Neutrophil (primary cell): ENCODE measurements around the gene CCBE1.

Experiments used
- H3K27ac ChIP-seq: fragments of 200-600 bp; sonication (generic); 2 replicates; pipeline ENCODE4 v1.5.1; 2016; ENCODE audit warnings: mild to moderate bottlenecking, moderate library complexity
- H3K27me3 ChIP-seq: fragments of 200-600 bp; sonication (generic); 2 replicates; pipeline ENCODE4 v1.6.0; 2016; ENCODE audit warnings: mild to moderate bottlenecking
- H3K36me3 ChIP-seq: fragments of 200-600 bp; sonication (generic); 2 replicates; pipeline ENCODE4 v1.5.1; 2017
- H3K4me1 ChIP-seq, 2 experiments: fragments of 200-600 bp in 1 of 2; sonication (generic) in 1 of 2; 1 replicate in 1 of 2; 2 replicates in 1 of 2; pipeline versions ENCODE4 v1.5.1 to v1.6.1; 2013 to 2016; ENCODE audit warnings: low read depth in 1 of 2, low read length in 1 of 2, mild to moderate bottlenecking in 1 of 2, moderate library complexity in 1 of 2; ENCODE audit not compliant: control insufficient read depth in 1 of 2, insufficient read depth in 1 of 2
- H3K4me3 ChIP-seq, 2 experiments: fragments of 200-600 bp in 1 of 2; sonication (generic) in 1 of 2; 1 replicate in 1 of 2; 2 replicates in 1 of 2; pipeline ENCODE4 v1.5.1; 2013 to 2016; ENCODE audit warnings: low read depth in 1 of 2, low read length in 1 of 2, mild to moderate bottlenecking in 1 of 2, moderate library complexity in 1 of 2
- H3K9me3 ChIP-seq: fragments of 200-600 bp; sonication (generic); 2 replicates; pipeline ENCODE4 v1.5.1; 2016
- CTCF ChIP-seq: fragments of 200-600 bp; sonication (generic); IDR thresholded peaks from 2 replicates; pipeline ENCODE4 v1.5.1; 2016; ENCODE audit warnings: antibody characterized with exemption

The CCBE1 gene

GRCh38 chr18:59448546-59448945 lies 248.7 kb downstream of the CCBE1 start:
- H3K27me3 ChIP-seq: peaks cover 7% of the 10 kb centered on the region
- no peak overlapping the region for H3K4me3 ChIP-seq
- no peaks in the 10 kb centered on the region for H3K4me1 ChIP-seq
- no peaks in the 10 kb centered on the region for H3K9me3 ChIP-seq
- no peaks in the 10 kb centered on the region for H3K36me3 ChIP-seq
- TF ChIP-seq CTCF: no peak
- no peak overlapping the region for H3K27ac ChIP-seq

GRCh38 chr18:59446012-59446411 lies 251.2 kb downstream of the CCBE1 start:
- Histone ChIP-seq H3K27me3 (peaks cover 7% of the 10 kb centered on the region), H3K4me3 (no peak overlapping the region), H3K4me1 (no peaks in the 10 kb centered on the region), H3K27ac (no peak overlapping the region), H3K36me3 (no peaks in the 10 kb centered on the region), H3K9me3 (no peaks in the 10 kb centered on the region)
- no peak for TF ChIP-seq CTCF

GRCh38 chr18:59437851-59438569 lies 259.2 kb downstream of the CCBE1 start:
- Histone ChIP-seq H3K27ac (no peak overlapping the region), H3K9me3 (no peaks in the 10 kb centered on the region), H3K4me1 (no peaks in the 10 kb centered on the region), H3K27me3 (peaks cover 3% of the 10 kb centered on the region), H3K36me3 (no peaks in the 10 kb centered on the region), H3K4me3 (no peak overlapping the region)
- no peak for TF ChIP-seq CTCF

- H3K27ac ChIP-seq: no peak overlapping the region
- H3K4me3 ChIP-seq: no peak overlapping the region
- H3K9me3 ChIP-seq: no peaks in the 10 kb centered on the region
- no peaks in the 10 kb centered on the region for H3K36me3 ChIP-seq
- peaks cover 7% of the 10 kb centered on the region for H3K27me3 ChIP-seq
- H3K4me1 ChIP-seq: no peaks in the 10 kb centered on the region
- no peak for TF ChIP-seq CTCF
Observed at GRCh38 chr18:59432803-59433597, 264.2 kb downstream of the CCBE1 start.

- Histone ChIP-seq H3K4me3 (no peak overlapping the region), H3K9me3 (no peaks in the 10 kb centered on the region), H3K27me3 (peaks cover 7% of the 10 kb centered on the region), H3K36me3 (no peaks in the 10 kb centered on the region), H3K27ac (no peak overlapping the region), H3K4me1 (no peaks in the 10 kb centered on the region)
- TF ChIP-seq CTCF: no peak
Observed at GRCh38 chr18:59431131-59431530, 266.1 kb downstream of the CCBE1 start.
